Activated CD4-positive, alpha-beta T cell treated with anti-CD3 and anti-CD28 coated beads for 1 hour (primary cell): ENCODE measurements around the gene CCDC88B.

Experiments used
- DNase-seq: peaks from one replicate; pipeline ENCODE4 v3.0.0-alpha.2; 2020

The CCDC88B gene

GRCh38 chr11:64364911-64365310 is 24.9 kb downstream of the CCDC88B start:
- DNase-seq: no peak

GRCh38 chr11:64366751-64367150 is 26.7 kb downstream of the CCDC88B start:
- no peak for DNase-seq

GRCh38 chr11:64367931-64368672 is 28.1 kb downstream of the CCDC88B start:
- DNase-seq: no peak

GRCh38 chr11:64368673-64369074 is 28.7 kb downstream of the CCDC88B start:
- no peak for DNase-seq

- no peak for DNase-seq
Observed at GRCh38 chr11:64369440-64370421, 29.7 kb downstream of the CCDC88B start.

- no peak for DNase-seq
Observed at GRCh38 chr11:64371201-64371600, 31.2 kb downstream of the CCDC88B start.

GRCh38 chr11:64372021-64372420 is 32.0 kb downstream of the CCDC88B start:
- DNase-seq: no peak

- DNase-seq: no peak
Observed at GRCh38 chr11:64372802-64373597, 33.0 kb downstream of the CCDC88B start.

GRCh38 chr11:64373598-64373974 is 33.6 kb downstream of the CCDC88B start:
- no peak for DNase-seq

GRCh38 chr11:64376071-64376470 is 36.1 kb downstream of the CCDC88B start:
- DNase-seq: no peak

GRCh38 chr11:64378335-64378880 is 38.4 kb downstream of the CCDC88B start:
- DNase-seq: no peak

- DNase-seq: no peak
Observed at GRCh38 chr11:64379160-64379559, 39.2 kb downstream of the CCDC88B start.

- no peak for DNase-seq
Observed at GRCh38 chr11:64379817-64380709, 40.1 kb downstream of the CCDC88B start.

- no peak for DNase-seq
Observed at GRCh38 chr11:64381350-64381749, 41.3 kb downstream of the CCDC88B start.

- DNase-seq: no peak
Observed at GRCh38 chr11:64382047-64382446, 42.0 kb downstream of the CCDC88B start.

- no peak for DNase-seq
Observed at GRCh38 chr11:64382586-64382985, 42.6 kb downstream of the CCDC88B start.

- DNase-seq: no peak
Observed at GRCh38 chr11:64383580-64383979, 43.6 kb downstream of the CCDC88B start.

GRCh38 chr11:64384028-64384737 is 44.2 kb downstream of the CCDC88B start:
- DNase-seq: no peak

GRCh38 chr11:64384981-64385944 is 45.3 kb downstream of the CCDC88B start:
- DNase-seq: no peak
